Measurements from ENCODE around the gene BMP2K. TPM values are rescaled to one million over a fixed set of nuclear protein-coding genes. Genes with fewer than 3 reads are reported as not detected.
"Not testable (repeated sequence)": the region's sequence is repeated elsewhere in the genome, so short reads cannot be mapped to it uniquely, and the experiment has no call there.

Gene BMP2K
- total RNA-seq, 1 donor from 2014 or later = 44.8 TPM

DNA sequence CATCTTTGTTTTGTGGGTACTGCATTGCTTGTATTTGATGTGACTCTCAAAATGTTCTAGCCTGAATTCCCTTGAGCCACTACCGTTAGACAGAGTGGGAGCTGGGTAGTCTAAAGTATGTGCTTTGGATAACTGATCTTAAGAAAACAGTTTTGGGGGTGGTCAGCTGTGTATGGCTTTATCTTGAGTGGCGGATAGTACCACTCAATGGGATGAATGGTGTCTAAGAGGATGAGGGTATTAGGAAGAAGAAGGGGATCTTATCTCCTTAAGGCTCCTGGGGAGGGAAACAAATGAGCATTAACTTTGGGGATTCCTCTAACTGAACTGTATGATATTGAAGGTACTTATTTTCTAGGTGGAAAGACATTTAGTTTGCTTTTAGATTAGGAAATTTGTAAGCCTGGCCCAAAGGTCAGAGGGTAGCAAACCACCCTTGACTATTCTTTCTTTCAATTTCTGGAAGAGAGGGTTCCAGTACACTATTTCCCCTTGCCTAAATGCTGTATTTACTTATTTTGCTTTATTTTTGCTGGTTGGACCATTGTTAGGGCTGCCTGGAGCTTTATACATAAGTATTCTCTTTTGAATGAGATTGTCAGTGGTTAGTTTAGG is 11.3 kb downstream of the BMP2K start:
- no peak for FAIRE-seq

DNA sequence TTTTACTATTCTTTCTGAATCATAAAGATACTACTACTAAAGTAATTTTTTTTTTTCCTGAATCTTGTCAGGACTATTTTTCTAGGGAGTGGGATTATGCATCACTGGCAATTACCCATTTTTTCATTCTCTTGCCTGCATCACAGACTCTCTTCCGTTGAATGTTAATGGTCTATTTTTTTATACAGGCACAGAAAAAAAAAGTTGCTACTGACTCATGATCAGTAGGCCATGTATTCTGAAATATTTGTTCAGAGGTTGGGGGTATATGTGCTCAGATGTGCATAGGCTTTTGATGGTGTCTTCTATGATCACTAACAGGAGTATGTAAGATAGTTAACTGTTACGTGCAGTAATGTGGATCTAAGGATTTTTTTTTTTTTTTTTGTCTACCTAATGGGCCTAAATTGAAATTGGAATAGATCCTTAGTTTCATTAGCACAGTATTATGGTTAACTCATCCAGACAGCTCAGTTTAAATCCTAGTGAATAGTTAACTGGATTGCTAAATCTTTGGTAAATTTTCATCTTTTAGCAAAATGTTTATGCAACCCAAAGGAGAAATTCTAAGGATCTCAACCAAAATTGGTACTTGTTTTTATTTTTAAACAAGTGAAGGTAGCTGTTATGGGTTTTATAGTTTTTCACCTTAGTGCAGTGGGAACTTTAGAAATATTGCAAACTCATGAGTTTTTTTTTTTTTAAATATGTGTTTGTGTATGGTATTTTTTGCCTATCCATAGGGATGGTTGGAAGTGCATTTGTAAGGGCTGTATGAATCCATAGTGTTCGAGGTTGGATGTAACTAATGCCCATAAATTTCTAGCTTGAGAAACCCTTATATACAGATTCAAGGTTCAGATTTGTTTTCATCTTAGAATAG is 12.1 kb downstream of the BMP2K start:
- no peak for FAIRE-seq

More for the DNA sequence above, 11.3 kb downstream of the BMP2K start:
- DNase-seq (ENCODE audit: low spot score in 2 of 2) = no peak

DNA sequence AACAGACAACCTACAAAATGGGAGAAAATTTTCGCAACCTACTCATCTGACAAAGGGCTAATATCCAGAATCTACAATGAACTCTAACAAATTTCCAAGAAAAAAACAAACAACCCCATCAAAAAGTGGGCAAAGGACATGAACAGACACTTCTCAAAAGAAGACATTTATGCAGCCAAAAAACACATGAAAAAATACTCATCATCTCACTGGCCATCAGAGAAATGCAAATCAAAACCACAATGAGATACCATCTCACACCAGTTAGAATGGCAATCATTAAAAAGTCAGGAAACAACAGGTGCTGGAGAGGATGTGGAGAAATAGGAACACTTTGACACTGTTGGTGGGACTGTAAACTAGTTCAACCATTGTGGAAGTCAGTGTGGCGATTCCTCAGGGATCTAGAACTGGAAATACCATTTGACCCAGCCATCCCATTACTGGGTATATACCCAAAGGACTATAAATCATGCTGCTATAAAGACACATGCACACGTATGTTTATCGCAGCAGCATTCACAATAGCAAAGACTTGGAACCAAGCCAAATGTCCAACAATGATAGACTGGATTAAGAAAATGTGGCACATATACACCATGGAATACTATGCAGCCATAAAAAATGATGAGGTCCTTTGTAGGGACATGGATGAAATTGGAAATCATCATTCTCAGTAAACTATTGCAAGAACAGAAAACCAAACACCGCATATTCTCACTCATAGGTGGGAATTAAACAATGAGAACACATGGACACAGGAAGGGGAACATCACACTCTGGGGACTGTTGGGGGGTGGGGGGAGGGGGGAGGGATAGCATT is 19.7 kb downstream of the BMP2K start:
- FAIRE-seq; DNase-seq (ENCODE audit: low spot score in 2 of 2): not testable (repeated sequence)

More for the DNA sequence above, 12.1 kb downstream of the BMP2K start:
- no peak for DNase-seq (ENCODE audit: low spot score in 2 of 2)

DNA sequence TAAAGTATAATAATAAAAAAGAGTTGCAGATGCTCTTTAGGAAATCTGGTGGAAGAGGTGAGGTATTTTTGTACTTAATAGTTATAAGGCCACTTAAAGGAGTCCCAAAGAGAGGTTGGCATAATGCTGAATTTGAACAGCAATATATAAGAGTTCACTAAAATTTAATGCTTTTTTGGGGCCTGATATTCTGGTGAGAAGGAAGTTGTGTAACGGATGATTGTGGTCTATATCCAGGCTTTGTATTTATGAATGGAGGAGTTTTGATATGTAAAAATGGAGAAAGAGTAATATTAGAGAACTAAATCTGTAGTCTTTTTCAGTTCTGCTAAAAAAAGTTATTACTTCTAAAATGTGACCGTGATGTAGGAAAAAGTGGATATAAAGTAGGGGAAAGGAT is 20.4 kb downstream of the BMP2K start:
- DNase-seq (ENCODE audit: low spot score in 2 of 2) (no peak), FAIRE-seq (no peak)

DNA sequence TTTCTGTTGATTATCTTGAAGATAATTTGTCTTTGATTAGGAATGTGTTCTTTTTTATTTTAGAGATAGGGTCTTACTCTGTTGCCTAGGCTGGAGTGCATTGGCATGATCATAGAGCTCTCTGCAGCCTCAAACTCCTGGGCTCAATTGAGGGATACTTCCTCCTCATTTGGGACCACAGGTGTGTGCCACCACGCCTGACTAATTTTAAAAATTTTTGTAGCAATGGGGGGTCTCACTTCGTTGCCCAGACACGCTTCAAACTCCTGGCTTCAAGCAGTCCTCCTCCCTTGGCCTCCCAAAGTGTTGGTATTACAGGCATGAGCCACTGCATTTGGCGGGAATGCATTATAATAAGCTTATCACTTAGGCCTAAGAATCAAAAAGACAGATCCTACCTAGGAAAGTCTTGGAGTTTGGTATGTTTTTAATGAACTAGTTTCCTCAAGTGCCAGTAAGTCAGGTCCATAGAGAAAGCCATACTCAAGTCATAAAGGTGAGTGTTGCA is 21.7 kb downstream of the BMP2K start:
- FAIRE-seq (no peak), DNase-seq (ENCODE audit: low spot score in 2 of 2) (no peak)

DNA sequence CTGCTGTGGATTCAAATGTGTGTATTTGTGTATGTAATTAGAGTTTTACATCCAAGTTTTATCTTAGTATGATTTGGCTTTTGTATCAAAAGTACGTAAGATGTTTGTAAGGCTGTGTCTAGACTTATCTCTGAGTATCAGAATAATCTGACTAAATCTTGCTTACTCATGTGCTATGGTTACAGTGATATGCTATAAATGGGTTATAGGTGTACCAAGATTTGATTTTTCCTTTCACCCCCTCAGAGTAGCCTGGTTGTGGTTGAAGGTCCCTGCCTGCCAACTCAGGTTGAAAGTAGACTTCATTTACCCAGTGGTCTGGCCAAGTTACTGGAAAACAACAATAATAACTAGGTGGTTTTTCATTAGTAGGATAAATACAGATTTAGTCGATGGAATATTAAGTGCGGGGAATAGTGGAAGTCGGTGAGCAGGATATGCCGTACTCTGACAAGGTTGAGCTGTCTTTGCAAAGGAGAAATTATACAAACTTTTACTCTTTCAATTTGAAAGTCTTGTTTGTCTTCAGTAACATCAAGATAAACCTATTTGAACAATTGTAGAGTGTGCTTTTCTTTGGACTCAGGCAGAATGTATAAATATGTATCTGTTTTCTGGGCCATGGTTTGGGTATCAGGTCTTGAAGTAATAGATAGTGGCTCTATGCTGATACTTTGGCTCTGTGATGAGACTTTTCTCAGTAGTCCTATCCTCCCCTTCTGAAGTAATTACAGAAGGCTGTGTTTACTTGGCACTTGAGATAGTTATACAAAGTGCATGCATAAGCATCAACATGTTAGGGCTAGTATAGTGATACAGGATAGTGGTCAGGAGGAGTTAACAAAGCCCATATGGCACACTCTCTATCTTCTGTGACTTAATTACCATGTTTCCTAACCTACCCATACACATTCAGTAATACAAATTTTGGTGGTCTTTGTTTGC is 23.7 kb downstream of the BMP2K start:
- FAIRE-seq (no peak), DNase-seq (ENCODE audit: low spot score in 2 of 2) (no peak)

DNA sequence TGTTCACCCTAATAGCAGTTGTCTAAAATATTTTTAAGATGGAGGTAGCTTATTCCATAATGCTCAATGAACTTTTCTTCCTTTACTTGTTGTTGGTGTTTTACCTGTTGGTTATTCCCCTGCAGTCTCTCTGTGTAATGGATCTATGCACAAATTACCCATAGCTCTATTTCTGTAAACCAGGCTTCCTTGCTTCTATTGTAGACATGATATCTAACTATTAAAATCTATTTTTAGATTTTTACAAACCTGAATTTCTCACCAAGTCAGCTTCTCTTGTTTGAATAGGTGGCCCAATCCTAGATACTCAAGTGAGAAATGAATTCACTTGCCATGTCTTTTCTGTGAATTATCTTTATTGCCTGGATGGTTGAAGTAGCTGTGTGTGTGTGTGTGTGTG is 24.8 kb downstream of the BMP2K start:
- no peak for FAIRE-seq

DNA sequence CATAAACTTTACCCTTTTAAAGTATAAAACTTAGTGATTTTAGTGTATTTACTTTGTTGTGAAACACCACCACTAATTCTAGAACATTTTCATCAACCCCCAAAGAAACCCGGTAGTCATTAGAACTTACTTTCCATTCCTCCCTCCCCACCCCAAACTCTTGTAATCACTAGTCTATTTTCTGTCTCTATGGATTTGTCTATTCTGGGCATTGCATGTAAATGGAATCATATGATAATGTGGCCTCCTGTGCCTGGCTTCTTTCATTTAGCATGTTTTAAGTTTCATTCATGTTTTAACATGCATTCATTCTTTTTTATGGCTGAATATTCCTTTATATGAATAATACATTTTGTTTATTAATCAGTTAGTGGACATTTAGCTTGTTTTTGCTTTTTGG is 27.8 kb downstream of the BMP2K start:
- DNase-seq (ENCODE audit: low spot score in 2 of 2) = no peak
- no peak for FAIRE-seq

More for the DNA sequence above, 24.8 kb downstream of the BMP2K start:
- no peak for DNase-seq (ENCODE audit: low spot score in 2 of 2)

DNA sequence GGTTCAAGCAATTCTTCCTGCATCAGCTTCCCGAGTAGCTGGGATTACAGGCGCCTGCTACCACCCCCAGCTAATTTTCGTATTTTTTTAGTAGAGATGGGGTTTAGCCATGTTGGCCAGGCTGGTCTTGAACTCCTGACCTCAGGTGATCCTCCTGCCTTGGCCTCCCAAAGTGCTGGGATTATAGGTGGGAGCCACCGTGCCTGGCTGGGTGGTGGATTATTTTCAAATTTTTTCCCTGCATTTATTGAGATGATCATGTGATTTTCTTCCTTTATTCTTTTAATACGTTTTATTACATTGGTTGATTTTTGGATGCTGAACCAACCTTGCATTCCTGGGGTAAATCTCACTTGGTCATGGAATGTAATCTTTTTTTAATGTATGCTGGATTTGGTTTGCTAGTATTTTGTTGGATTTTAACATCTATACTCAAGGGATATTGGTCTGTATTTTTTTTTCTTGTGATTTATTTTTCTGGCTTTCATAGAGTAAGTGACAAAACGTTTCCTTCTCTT is 30.9 kb downstream of the BMP2K start:
- FAIRE-seq = no peak
- no peak for DNase-seq (ENCODE audit: low spot score in 2 of 2)

DNA sequence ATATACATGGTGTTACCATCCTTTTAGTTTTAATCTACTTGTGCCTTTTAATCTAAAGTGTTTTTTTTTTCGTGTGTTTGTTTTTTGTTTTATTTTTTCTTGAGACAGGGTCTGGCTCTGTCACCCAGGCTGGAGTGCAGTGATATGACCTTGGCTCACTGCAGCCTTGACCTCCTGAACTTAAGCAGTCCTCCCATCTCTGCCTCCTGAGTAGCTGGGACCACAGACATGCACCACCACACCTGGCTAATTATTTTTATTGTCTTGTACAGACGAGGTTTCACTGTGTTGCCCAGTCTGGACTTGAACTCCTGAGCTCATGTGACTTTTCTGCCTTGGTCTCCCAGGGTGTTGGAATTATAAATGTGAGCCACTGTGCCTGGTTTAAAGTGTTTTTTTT is 33.1 kb downstream of the BMP2K start:
- no peak for FAIRE-seq

DNA sequence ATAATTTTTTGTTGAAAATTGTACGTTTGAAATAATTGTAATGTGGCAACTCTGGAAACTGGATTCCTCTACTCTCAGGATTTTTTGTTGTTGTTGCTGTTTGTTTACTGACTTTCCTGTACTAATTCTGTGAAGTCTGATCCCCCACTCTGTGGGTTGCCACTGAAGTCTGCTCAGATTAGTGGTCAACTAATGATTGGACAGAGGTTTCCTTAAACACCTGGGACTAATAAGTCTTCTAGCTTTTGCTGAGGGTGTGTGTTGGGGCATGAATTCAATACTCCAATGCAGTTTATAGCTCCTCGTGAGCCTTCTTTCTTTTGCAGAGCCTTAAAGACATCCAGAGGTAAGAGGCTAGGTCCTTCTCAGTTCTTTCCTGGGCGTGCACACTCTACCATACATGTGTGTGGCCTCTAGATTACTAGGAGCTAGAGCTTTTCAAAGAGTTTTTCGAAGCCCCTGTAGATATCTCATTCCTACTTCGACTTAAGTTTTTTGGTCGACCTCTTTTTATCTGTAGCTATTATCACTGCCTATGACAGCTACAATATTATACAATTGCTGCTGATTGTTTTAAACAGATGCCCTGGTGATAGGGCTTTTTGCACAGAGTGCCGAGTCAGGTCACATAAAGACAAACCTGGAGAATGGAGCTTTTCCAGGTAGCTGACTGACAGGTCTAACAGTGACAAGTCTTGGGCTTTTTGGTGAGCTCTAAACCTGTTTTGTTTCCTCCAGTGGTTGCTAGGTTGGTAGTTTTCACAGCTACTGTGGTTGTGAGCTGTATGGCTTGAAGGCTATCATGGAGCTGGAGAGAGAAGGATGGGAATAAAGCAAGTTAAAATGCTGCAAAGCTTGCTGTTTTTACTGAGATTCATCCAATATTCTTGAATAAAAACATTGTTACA is 34.0 kb downstream of the BMP2K start:
- FAIRE-seq (no peak), DNase-seq (ENCODE audit: low spot score in 2 of 2) (no peak)

More for the DNA sequence above, 33.1 kb downstream of the BMP2K start:
- no peak for DNase-seq (ENCODE audit: low spot score in 2 of 2)

DNA sequence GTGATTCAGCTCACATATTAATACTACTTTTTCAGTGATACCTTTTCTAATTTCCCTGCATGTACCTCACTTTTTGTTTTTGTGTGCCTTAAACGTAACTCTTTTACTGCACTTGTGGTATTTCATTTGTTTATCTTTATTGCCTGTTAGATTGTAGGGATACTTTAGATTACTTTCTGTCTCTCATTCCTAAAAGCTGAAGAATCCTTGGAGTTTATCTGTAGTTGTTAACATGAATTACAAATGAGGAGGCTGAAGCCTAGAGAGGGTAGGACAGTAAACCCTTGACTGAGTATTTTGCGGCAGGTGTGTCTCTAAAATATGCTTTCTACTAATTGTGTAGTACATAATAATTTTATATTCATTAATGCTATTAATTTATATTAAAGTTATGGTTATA is 34.9 kb downstream of the BMP2K start:
- DNase-seq (ENCODE audit: low spot score in 2 of 2) (no peak), FAIRE-seq (no peak)

DNA sequence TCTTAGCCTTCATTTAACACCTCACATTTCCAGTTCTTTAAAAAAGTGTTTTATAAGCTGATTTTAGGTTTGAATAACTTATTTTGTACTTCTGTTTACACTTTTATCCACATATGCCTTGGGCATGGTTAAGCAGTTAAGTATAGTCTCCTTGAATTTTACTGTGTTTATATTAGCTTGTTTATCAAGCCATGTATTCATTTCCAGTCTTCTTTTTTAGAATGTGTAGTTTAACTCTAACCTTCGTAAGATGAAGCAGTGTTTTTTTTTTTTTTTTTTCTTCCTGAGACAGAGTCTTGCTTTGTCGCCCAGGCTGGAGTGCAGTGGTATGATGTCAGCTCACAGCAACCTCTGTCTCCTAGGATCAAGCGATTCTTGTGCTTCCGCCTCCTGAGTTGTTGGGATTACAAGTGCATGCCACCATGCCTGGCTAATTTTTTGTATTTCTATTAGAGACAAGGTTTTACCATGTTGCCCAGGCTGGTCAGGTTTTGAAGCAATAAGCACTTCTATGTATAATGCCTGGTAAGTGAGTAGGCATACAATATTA is 42.5 kb downstream of the BMP2K start:
- DNase-seq (ENCODE audit: low spot score in 2 of 2) (no peak), FAIRE-seq (no peak)

DNA sequence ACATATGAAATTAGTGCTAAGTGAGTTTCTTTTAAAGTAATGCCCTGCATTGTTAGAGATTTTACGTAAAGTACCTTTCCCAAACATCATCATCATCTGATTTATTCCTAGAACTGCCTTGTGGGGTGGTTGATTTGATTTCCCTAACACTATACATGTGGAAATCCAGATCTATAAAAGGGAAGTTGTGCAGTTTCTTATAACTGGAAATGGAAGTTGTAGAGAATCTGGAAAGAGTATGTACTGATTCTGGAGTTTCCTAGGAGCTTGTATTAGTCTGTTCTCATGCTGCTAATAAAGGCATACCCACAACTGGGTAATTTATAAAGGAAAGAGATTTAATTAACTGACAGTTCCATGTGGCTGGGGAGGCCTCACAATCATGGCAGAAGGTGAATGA is 47.9 kb downstream of the BMP2K start:
- DNase-seq (ENCODE audit: low spot score in 2 of 2) (no peak), FAIRE-seq (no peak)

DNA sequence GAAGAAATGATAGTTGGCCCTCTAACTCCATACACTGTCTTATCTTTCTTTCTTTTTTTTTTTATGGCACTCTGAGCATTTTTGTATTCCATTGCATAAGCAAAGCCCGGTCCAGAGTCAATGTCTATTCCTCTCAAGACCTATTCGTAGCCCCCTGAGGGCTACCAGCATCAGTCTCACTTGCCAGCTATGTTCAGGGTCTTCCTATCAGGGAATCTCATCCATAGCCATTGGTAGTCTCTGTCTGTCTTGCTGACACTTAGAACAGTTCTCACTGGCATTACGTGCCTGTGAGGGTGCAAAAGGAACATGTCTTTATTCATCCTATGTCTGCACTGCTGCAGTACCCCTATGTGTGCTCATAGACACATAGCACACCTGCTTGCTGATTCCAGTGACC is 51.0 kb downstream of the BMP2K start:
- no peak for FAIRE-seq

DNA sequence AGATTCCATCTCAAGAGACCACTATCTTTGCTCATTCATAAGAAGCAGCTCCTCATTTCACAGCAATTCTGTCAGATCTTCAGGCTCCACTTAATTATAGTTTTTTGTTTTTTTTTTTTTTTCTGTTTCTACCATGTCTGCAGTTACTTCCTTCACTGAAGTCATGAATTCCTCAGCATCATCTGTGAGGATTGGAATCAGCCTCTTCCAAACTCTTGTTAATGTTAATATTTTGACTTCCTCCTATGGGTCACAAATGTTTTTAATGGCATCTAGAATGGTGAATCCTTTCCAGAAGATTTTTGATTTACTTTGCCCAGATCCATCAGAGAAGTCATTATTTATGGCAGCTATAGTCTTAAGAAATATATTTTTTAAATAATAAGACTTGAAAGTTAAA is 53.1 kb downstream of the BMP2K start:
- DNase-seq (ENCODE audit: low spot score in 2 of 2) (no peak), FAIRE-seq (no peak)

More for the DNA sequence above, 51.0 kb downstream of the BMP2K start:
- no peak for DNase-seq (ENCODE audit: low spot score in 2 of 2)

DNA sequence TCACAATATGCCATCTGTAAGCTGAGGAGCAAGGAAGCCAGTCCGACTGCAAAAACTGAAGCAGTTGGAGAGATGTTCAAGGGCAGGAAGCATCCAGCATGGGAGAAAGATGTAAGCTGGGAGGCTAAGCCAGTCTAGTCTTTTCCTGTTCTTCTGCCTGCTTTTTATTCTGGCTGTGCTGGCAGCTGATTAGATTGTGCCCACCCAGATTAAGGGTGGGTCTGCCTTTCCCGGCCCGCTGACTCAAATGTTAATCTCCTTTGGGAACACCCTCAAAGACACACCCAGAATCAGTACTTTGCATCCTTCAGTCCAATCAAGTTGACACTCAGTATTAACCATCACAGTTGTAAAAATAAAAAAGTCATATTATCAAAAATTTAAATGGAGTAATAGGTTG is 63.5 kb downstream of the BMP2K start:
- DNase-seq (ENCODE audit: low spot score in 2 of 2); FAIRE-seq: not testable (repeated sequence)

DNA sequence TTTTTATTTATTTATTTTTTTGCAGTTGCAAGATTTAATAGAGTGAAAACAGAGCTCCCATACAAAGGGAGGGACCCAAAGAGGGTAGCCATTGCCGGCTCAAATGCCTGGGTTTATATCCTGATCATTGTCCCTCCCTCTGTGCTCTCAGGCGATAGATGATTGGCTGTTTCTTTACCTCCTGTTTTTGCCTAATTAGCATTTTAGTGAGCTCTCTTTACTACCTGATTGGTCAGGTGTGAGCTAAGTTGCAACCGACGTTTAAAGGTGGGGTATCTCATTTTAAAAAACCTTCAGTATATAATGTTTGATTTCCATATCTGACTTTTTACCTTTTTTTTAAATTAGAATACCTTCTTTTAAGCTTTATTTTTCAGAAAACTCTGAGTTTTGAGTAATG is 64.1 kb downstream of the BMP2K start:
- not testable (repeated sequence) for FAIRE-seq; DNase-seq (ENCODE audit: low spot score in 2 of 2)
